Omental fat pad (tissue), 4 donors: ENCODE measurements around the gene URB1. TPM values are rescaled to one million over a fixed set of nuclear protein-coding genes. Genes with fewer than 3 reads are reported as not detected.
"Not testable (repeated sequence)": the region's sequence is repeated elsewhere in the genome, so short reads cannot be mapped to it uniquely, and the experiment has no call there.

Experiments
- ATAC-seq: fragments of 150-250 bp; one replicate; pipeline ENCODE4 v1.9.1; 2016; ENCODE audit warnings: mild to moderate bottlenecking, moderate library complexity; ENCODE audit not compliant: low FRiP score
- DNase-seq: peaks from one replicate; pipeline ENCODE4 v3.0.0-alpha.2; 2019; ENCODE audit warnings: low spot score
- total RNA-seq, 4 donors: library from RNA; depleted of rRNA; stranded (reverse); fragments of >200 nt; gene quantifications; one replicate each; pipeline ENCODE4 v1.1.0, GENCODE V29; 2016
- TF ChIP-seq, protein P1 (sequence below), 3 donors: fragments of 450-650 bp; IDR thresholded peaks; one replicate each; pipeline ENCODE4 v1.5.1; 2016 to 2017; ENCODE audit warnings: antibody characterized with exemption in 3 of 3, mild to moderate bottlenecking in 3 of 3, moderate library complexity in 2 of 3

Gene URB1
- total RNA-seq, 4 donors from 2014 or later, result 17.3 to 48.5 (median 17.4) TPM

DNA sequence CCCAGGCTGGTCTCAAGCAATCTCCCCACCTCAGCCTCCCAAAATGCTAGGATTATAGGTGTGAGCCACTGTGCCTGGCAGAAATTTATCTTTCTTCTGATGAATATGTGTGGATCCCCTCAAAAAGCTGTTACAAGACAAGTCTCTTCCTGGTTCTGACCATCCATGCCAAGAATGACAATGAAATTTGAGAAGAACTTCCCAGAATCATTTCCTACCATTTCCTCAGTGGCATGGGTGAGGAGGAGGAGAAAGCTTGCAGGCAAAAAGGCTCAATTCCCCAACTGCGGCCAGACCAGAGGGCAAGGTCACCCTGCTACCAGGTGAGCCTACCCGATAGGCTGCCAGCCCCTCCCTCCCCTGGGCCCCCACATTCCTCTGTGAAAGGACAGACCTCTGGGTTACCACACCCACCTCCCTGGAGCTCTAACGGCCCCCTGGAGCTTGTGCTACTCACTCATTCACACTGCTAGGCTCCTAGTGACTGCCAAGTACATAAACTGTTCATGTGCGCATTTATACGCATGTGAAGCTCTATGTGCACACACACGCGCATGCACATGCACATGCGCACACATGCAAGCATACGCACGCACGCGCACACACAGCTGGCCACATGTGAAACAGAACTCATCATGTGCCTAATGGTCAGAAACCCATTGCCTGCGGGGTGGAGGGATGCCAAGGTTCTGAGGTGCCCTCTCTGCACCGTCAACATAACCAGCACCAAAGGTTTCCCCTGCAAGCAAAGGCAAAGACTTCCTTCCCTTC is 77.1 kb downstream of the URB1 start:
- ATAC-seq, result no peak
- TF ChIP-seq, protein P1, sequence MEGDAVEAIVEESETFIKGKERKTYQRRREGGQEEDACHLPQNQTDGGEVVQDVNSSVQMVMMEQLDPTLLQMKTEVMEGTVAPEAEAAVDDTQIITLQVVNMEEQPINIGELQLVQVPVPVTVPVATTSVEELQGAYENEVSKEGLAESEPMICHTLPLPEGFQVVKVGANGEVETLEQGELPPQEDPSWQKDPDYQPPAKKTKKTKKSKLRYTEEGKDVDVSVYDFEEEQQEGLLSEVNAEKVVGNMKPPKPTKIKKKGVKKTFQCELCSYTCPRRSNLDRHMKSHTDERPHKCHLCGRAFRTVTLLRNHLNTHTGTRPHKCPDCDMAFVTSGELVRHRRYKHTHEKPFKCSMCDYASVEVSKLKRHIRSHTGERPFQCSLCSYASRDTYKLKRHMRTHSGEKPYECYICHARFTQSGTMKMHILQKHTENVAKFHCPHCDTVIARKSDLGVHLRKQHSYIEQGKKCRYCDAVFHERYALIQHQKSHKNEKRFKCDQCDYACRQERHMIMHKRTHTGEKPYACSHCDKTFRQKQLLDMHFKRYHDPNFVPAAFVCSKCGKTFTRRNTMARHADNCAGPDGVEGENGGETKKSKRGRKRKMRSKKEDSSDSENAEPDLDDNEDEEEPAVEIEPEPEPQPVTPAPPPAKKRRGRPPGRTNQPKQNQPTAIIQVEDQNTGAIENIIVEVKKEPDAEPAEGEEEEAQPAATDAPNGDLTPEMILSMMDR (IDR thresholded peaks at IDR 0.05), result no peak

DNA sequence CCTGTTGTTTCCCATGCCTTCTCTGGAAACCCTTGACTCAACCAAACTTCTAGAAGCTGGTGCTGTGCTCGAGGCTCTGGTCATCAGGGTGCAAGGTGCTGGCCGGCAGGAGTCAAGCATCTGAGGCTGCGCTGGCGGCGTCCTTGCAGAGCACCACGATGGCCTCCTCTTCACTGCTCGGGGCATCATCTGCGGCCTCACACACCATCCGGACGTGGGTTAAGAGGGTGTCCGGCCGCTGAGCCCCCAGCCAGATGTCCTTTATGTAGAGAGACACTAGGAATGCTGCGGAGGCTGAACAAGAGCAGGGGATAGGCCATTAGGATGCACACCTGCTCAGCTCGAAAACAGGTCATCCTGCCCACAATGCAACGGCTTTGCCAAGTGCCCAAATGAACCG is 78.0 kb downstream of the URB1 start:
- no peak for ATAC-seq
- no peak for DNase-seq
- TF ChIP-seq, protein P1 (IDR thresholded peaks at IDR 0.05), result no peak

More for the DNA sequence above, 77.1 kb downstream of the URB1 start:
- no peak for DNase-seq

DNA sequence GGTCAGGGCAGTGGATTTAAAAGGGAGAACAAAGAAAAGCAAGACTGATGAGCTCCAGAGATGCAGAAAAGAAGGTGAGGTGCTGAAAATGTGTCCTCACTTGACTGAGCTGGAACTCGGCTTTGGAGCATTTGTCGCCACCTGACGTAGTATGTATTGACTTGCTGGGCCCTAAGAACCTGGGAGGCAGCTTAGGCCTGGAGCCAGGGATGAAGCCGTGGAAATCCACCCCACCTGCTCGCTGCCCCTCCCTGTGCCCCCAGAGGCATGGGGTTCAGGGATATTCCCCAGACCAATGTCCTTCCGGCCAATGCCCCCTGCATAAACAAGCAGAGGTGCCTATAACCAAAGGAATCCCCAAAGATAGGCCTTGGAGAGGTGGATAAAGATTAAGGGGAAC is 79.8 kb downstream of the URB1 start:
- TF ChIP-seq, protein P1 (IDR thresholded peaks at IDR 0.05), result no peak
- DNase-seq (no peak), ATAC-seq (no peak)

DNA sequence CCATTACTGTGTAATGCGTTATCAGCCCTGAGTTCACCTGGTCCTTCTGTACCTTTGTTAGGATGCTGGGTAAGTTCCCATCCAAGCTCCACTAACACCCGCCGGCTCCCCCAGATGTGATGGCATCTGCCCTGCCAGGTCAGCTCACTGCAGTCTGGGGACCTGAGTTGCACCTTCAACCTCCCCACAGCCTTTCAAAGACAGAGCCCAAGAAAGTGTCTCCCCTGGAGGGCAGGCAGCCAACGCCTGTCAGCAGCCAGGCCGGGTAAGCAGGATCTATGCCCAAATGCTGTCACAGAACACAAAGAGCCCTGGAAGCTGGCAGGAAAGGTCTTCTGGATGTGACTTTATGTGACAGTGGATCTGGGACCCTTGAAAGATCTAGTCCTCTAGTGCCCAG is 80.5 kb downstream of the URB1 start:
- no peak for ATAC-seq
- DNase-seq, result no peak
- TF ChIP-seq, protein P1 (IDR thresholded peaks at IDR 0.05), result no peak

DNA sequence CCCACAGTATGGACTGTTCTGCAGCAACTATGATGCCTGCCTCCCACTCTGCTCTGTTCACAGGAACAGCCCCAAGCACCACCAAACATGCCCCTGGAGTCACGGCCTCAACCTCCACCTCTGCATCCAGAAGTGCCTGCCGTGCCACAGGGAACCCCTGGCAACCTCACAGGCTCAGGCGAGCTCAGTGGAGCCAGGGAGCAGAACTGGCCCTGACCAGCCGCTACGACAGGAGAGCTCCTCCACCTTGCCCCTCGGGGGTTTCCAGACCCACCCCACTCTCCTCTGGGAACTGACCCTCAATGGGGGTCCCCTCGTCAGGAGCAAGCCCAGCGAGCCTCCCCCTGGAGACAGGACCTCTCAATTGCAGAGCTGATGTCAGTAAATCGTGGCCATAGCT is 81.2 kb downstream of the URB1 start:
- no peak for DNase-seq
- TF ChIP-seq, protein P1 (IDR thresholded peaks at IDR 0.05), result no peak
- no peak for ATAC-seq

DNA sequence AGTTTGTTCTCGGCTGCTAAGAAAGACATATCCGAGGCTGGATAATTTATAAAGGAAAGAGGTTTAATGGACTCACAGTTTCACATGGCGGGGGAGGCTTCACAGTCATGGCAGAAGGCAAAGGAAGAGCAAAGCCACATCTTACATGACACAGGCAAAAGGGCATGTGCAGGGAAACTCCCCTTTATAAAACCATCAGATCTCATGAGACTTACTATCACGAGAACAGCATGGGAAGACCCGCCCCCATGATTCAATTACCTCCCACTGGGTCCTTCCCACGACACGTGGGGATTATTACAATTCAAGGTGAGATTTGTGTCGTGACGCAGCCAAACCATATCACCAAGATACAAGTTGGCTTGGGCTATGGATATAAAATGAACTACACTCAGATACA is 81.8 kb downstream of the URB1 start:
- ATAC-seq, DNase-seq: not testable (repeated sequence)

DNA sequence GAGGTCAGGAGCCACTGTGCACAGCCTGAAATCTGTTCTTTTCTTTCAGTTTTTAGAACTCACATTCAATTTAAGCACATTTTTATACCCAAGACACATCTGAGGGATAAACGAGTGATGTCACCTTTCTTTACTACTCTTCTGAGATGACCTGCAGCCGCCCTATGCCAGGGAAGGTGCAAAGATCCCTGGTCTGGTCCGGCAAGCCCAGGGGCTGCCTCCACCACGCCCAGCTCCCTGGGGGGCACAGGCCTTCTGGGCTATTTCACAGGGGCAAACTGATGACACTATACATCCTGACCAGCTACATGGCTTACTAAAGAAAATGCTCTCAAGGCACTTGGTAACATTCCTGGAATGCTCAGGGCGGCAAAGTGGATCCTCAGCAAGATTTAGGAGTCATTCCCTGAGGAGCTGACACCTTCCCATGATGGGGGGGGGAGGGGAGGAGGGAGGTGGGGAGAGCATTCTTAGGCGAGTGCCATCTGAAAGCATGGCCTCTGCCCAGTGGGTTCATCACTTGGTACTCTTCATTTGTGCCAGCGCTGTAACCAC is 82.8 kb downstream of the URB1 start:
- DNase-seq (no peak), ATAC-seq (no peak)
- TF ChIP-seq, protein P1 (IDR thresholded peaks at IDR 0.05), result no peak
